Stimulated activated CD8-positive, alpha-beta memory T cell treated with anti-CD3 and anti-CD28 coated beads, Interleukin-4, amount 100 ng/mL, for 1 hour (primary cell): Measurements from ENCODE around the gene ZAP70.

Experiments
- DNase-seq, 2 donors: peaks; one replicate each; pipeline ENCODE4 v3.0.0-alpha.2; 2020; ENCODE audit warnings: low read depth in 2 of 2, low spot score in 1 of 2

The ZAP70 gene

DNA sequence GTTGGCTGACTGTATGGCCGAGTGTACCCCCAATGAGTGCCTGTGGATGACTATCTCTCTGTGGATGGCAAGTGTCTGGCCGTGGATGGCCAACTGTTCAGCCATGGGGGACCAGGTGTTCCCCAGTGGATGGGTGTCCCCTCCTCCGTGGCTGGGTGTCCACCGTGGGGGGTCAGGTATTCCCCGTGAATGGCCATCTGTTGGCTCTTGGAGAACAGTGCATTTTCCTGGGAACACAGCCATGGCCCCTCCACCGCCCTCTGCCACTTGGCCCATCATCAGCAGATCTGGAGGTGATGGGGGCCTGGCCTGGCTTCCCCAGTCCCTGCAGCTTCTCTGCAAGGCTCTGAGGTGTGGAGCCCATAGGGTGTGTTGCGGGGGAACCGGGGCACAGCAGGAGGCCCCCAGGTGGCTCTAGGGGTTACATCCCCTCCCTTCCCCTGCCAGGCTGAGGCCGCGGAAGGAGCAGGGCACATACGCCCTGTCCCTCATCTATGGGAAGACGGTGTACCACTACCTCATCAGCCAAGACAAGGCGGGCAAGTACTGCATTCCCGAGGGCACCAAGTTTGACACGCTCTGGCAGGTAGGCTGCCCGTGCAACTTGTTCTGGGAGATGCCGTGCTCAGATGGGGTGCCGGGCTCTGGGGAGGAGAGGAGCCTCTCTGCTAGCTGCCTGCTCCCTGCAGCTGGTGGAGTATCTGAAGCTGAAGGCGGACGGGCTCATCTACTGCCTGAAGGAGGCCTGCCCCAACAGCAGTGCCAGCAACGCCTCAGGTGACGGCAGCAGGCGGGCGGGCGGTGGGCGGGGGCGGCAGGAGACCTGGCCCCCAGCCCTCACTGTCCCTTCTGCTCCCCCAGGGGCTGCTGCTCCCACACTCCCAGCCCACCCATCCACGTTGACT lies 19.3 kb downstream of the ZAP70 start:
- DNase-seq: no peak

- DNase-seq: no peak
Measured at GRCh38 chr2:97733341-97734035, 20.1 kb downstream of the ZAP70 start.

- DNase-seq: no peak
Measured at GRCh38 chr2:97734061-97735051, 21.0 kb downstream of the ZAP70 start.

DNA sequence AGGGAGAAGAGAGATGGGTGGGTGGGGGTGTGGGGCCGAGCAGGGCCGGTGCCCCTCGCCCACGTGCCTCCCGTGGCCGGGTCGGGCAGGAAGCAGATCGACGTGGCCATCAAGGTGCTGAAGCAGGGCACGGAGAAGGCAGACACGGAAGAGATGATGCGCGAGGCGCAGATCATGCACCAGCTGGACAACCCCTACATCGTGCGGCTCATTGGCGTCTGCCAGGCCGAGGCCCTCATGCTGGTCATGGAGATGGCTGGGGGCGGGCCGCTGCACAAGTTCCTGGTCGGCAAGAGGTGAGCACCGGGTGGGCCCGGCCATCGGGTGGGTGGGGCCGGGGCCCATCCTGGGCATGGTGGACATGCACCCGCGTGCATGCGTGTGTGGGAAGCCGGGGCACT lies 21.8 kb downstream of the ZAP70 start:
- DNase-seq: no peak

DNA sequence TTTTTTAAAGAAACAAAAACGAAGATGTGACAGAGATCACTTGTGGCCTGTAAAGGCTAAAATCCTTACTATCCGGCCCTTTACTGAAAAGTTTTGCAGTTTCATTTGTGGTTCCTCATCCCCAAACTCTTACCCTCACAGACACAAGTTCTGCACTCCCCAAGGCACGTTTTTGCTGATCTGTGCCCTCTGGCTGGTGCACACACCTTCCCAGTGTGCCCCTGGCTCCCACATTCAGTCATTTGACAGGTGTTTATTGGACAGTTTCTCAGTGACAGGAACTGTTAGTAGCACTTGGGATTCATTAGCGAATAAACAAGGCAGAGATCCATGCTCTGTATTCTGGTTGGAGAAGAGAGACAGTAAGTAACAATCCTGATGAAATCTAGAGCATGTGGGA lies 22.8 kb downstream of the ZAP70 start:
- no peak for DNase-seq

GRCh38 chr2:97736608-97737330 lies 23.4 kb downstream of the ZAP70 start:
- no peak for DNase-seq

GRCh38 chr2:97737421-97738178 lies 24.2 kb downstream of the ZAP70 start:
- no peak for DNase-seq

DNA sequence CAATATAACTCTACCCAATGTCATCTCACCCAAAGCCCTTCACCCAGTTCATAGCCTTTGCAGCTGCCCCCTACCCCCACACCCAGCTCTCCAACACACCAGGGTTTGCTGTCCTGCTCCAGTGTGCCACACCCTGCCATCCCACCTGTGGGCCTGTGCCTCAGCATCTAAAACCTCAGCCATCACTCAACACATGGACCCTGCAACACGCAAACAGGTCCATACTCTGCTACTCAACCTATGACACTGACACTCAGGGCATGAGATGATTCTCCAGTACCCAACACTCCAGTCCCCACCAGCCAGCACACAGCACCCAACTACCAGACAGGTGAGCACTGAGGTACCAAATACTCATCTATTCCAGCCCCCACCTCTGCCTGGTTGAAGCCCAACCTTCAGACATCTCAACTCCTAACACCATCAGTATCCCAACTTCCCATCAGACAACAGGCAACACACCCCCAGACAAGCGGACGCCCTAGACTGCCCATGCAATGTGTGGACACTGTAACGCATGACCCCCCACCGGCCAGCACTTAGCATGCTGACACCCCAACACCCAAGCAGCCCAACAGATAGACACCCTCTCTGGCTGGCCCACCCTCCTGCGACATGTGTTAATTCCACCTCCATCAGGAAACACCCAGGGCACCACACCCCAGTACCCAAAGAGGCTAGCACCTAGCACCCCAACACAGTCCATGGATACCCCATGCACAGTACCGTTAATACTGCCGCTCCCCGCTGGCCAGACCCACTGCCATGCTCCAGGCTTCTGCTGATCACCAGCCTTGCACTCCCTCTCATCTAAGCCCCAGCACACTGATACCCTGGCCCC lies 25.0 kb downstream of the ZAP70 start:
- no peak for DNase-seq

DNA sequence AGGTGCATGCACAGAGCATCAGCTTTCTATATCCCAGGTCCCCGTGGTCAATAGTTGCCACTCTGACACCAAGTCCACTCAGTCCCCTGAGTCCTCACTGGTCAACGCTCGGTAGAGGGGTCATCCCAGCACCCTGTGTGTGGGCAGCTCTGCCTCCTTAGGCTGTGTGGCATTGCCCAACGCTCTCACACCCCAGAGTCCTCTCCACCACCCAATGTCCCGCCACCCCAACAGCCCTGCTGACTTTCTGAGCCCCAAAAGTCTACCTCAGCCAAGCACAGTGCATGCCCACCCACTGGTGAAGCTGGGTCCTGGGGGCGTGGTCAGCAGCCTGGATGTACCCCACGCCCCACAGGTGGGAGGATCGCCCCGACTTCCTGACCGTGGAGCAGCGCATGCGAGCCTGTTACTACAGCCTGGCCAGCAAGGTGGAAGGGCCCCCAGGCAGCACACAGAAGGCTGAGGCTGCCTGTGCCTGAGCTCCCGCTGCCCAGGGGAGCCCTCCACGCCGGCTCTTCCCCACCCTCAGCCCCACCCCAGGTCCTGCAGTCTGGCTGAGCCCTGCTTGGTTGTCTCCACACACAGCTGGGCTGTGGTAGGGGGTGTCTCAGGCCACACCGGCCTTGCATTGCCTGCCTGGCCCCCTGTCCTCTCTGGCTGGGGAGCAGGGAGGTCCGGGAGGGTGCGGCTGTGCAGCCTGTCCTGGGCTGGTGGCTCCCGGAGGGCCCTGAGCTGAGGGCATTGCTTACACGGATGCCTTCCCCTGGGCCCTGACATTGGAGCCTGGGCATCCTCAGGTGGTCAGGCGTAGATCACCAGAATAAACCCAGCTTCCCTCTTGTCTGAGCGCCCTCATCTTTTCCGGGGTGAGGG lies 25.9 kb downstream of the ZAP70 start:
- DNase-seq: no peak

GRCh38 chr2:97739893-97740245 lies 26.5 kb downstream of the ZAP70 start:
- no peak for DNase-seq

- no peak for DNase-seq
Measured at GRCh38 chr2:97740590-97741182, 27.3 kb downstream of the ZAP70 start.

DNA sequence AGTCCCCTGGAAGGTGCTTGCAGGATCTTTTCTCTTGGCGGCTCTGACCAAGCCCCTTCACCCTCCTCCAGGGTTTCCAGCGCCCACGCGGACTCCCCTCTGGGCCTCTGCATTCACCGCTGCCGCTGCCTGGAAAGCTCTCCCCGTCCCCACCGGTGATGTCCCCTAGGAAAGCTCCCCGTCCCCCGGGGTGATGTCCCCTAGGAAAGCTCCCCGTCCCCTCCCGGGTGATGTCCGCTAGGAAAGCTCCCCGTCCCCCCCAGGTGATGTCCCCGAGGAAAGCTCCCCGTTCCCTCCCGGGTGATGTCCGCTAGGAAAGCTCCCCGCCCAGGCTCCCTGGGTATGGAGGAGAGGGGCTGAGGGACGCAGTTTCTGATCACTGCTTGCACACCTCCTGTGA lies 27.9 kb downstream of the ZAP70 start:
- no peak for DNase-seq

- DNase-seq: no peak
Measured at GRCh38 chr2:97741686-97742085, 28.3 kb downstream of the ZAP70 start.

- DNase-seq: no peak
Measured at GRCh38 chr2:97742381-97742847, 29.0 kb downstream of the ZAP70 start.

GRCh38 chr2:97743913-97744312 lies 30.5 kb downstream of the ZAP70 start:
- no peak for DNase-seq

- DNase-seq: peak in 1 of 2 donors; percentile 22
Measured at GRCh38 chr2:97745474-97746174, 32.2 kb downstream of the ZAP70 start.

DNA sequence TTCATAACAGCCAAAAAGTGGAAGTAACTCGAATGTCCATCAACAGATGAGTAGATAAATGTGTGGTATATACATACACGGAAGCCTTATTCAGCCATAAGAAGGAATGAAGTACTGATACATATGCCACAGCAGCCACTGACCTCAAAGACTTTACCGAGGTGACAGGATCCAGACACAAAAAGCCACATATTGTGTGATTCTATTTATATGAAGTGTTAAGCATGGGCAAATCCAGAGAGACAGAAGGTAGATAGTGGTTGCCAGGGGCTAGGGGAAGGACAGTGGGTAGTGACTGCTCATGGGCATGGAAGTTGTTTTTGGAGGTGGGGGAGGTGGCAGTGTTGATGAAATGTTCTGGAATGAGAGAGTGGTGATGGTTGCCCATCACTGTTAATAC lies 33.9 kb downstream of the ZAP70 start:
- no peak for DNase-seq
